GM19351 (cell line): Measurements from ENCODE around the gene MEF2D.

ENCODE experiments used
- ATAC-seq: cut with Tn5 transposase; IDR thresholded peaks from one replicate; pipeline ENCODE4 v1.9.1; 2021; ENCODE audit warnings: mild to moderate bottlenecking, moderate library complexity; ENCODE audit not compliant: unreplicated experiment

MEF2D gene

GRCh38 chr1:156525071-156525501, 24.5 kb upstream of the MEF2D start:
- ATAC-seq, result no peak

DNA sequence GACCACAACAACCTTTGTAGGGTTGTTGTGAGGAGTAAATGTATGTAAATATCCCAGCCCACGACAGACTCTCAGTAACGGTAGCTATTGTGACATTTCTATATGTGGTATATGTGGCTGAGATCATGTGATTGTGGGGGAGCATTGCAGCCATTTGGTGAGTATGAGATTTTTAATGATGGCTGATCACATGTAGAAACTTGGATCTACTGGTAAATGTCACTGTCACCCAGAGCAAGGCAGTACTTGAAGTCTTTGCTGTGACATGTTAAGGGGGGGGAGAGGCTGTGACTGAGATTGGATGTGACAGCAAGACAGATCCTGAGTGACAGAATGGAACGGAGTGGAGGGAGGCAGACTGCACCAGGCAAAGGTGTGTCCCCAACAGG, 23.9 kb upstream of the MEF2D start:
- ATAC-seq, result no peak

- ATAC-seq, result no peak
These were observed 23.4 kb upstream of the MEF2D start for GRCh38 chr1:156523801-156524480.

DNA sequence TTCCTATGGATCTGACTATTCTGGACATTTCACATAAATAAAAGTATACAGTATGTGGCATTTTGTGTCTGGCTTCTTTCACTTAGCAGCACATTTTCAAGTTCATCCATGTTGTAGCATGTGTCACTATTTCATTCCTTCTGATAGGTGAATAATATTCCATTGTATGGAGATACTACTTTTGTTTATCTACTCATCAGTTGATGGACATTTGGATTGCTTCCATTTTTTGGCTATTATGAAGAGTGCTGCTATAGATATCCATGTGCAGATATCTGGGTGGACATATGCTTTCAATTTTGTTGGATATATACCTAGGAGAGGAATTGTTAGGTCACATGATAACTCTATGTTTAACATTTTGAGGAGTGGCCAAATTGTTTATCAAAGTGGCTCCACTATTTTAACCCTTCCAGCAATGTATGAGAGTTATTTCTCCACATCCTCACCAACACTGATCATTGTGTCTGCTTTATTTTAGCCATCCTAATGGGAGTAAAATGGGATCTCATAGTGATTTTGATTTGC, 21.9 kb upstream of the MEF2D start:
- ATAC-seq, result no peak

DNA sequence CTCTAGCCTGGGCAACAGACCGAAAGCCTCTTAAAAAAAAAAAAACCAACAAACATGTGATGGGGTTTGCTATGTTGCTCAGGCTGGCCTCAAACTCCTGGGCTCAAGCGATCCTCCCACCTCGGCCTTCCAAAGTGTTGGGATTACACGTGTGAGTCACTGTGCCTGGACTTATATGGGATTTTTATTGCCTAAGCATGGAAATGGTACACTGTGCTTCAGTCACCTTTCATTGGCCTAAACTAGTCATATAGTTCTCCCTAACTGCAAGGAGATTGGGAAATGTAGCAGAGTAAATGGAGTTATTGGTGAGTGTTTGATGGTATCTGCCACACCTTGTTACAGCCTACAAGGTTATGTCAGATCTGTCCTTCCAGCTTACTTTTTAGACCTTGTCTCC, 17.2 kb upstream of the MEF2D start:
- ATAC-seq, result no peak

DNA sequence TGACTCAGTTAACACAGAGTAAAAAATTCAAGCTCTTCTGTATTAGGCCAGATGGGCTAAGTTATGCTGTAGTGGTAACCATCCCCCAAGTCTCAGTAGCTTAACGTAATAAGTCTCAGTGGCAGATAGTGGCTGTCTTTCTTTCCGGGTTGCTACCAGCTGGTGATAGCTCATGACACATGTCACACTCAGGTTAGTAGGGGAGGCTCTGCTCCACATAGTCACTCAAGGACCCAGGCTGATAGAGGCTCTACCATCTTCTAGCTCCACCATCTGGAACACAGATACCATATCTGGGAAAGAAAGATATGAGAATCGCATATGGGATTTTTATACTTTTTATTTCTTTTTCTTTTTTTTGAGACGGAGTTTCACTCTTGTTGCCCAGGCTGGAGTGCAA, 16.2 kb upstream of the MEF2D start:
- ATAC-seq, result no peak

- no peak for ATAC-seq
These were observed 15.4 kb upstream of the MEF2D start for GRCh38 chr1:156515956-156516355.

DNA sequence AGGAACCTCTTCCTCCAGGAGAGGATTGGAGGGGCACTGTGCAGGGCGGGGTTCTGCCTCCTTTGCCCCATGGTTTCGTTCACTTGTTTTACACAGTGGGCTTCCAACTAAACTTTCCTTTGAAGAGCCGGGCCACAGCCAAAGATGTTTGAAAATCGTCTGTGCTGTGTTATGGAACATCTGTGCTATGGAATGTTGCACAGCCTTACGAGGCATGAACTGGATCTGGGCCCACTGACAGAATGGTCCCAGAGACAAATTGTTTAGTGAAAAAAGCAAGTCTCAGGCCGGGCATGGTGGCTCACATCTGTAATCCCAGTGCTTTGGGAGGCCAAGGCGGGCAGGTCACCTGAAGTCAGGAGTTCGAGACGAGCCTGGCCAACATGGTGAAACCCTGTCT, 12.6 kb upstream of the MEF2D start:
- ATAC-seq, result no peak

DNA sequence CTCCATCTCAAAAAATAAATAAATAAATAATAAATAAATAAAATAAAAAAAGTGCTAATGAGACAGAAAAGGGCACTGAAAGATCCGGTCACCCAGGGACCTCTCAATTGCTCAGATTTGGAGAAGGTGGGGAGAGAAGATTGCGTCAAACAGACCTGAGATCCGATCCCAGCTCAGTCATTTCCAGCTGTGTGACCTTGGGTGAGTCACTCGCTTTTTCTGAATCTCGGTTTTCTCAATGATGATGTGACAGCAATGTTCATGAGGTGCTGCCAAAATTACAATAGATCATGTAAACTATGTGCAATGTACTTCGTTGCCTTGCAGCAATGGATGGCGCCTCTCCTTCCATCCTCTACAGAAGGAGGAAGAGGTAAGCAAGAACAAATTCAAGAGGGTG, 11.1 kb upstream of the MEF2D start:
- ATAC-seq, result no peak

DNA sequence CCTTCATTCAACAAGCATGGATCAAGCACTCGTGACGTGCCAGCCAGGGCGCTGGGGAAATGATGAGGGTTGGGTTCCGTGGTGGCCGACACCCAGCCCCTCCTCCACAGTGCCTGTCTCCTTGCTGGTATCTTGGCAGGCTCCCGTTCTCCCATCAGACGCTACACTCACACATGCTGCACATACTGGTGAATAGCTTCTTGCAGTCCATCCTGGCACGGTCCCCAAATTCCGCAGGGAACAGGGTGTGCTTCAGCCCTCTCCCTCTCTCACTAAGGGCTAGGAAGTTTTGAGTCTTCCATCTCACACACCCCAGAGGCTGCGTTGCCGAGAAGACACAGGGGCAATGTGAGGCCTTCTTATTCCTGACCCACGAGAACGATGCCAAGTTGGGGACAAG, 10.1 kb upstream of the MEF2D start:
- ATAC-seq, result no peak

- no peak for ATAC-seq
These were observed 9.0 kb upstream of the MEF2D start for GRCh38 chr1:156509424-156510034.

DNA sequence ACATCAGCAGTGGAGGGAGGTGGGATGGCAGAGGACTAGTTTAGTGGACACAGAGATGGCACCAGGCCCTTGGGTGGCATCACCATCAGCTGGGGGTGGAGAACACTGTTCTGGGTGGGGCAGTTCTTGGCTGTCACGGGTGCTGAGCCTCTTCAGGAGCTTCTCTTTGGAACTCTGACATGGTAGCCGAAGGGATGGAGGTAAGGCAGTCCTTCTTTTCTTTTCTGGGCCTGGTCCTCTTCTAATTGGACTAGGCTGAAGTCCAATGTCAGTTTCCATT, 8.3 kb upstream of the MEF2D start:
- no peak for ATAC-seq

GRCh38 chr1:156508205-156508954, 7.8 kb upstream of the MEF2D start:
- no peak for ATAC-seq

GRCh38 chr1:156506450-156506849, 5.9 kb upstream of the MEF2D start:
- no peak for ATAC-seq

DNA sequence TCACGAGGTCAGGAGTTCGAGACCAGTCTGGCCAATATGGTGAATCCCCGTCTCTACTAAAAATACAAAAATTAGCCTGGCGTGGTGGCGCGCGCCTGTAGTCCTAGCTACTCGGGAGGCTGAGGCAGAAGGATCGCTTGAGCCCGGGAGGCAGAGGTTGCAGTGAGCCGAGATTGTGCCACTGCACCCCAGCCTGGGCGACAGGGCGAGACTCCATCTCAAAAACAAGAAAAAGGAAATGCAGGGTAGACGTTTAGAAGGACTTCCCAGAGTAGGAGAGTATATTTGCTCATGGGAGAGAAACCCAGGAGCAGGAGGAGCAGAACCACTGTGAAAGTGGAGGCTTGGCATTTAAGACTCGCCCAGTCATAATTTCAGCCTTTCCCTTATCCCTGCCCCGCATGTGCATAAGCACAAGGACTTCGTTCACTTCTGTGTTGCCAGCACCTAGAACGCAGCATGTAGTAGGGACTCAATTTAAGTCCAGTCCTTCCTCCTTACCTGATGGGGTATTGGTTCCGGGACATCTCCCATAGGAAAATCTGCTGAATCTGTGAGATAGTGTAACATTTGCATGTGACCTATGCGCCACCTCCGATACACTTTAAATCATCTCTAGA, 5.2 kb upstream of the MEF2D start:
- ATAC-seq, result no peak

DNA sequence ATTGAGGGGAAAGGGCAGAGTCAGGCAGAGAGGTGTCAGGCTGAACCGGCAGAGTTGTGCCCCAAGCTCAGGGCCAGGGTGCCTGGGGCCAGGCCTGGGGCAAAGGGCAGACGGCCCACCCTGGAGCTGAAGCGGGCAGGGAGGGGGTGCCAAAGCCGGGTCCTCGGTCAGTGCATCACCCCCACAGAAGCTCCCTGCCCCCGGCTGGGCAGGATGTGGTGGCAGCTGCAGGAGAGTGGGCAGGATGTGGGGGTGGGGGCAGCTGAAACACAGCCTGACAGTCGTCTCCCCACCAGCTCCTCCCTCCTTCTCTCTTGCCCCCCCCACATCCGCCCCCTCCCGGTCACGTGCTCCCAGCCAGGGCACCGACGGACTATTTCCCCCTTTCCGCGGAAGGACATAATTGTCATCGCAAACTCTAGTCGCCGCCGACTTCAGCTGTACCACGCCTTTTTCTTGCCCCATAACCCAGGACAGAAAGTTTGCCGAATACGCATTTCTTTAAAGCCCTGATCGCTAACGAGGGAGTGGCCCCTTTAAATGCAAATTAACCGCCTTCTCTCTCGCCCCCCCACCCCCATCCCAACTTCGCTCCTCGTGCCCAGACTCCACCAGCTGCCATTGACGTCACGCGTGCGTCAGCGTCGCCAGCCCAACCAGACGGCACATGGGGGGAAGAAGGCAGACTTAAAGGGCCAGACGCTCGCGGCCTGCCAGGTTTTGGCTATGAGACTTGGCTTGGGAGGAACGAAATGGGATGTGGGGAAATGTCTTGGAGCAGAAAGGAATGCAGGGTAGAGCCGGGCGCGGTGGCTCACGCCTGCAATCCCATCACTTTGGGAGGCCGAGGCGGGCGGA, 4.5 kb upstream of the MEF2D start:
- peak; percentile 29 for ATAC-seq

- ATAC-seq, result no peak
These were observed 3.9 kb upstream of the MEF2D start for GRCh38 chr1:156504438-156504813.

GRCh38 chr1:156503698-156504437, 3.3 kb upstream of the MEF2D start:
- ATAC-seq, result no peak

GRCh38 chr1:156502894-156503697, 2.5 kb upstream of the MEF2D start:
- ATAC-seq, result no peak
